Measurements from ENCODE around the gene ANAPC2.

The ANAPC2 gene

DNA sequence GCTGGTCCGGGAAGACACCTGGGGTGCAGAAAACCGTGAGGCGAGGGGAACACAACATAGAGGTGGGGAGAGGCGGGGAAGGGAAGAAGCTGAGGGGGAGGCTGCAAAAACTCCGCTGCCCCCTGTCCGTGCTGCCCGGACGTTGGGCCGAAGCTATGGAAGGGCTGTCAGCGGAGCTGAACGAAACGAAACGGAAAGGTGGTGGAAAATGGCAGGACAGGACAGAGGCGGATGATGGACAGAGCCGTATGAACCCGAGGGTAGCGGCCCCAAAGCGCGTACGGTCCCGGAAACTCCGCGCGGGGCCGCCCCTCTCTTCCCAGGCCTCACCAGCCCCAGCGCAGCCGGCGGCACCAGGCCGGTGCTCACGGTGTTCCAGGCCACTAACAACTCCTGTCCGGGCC is 272 bp downstream of the ANAPC2 start:
- Histone ChIP-seq H3K27me3 (replicated peaks; ENCODE audit: insufficient read depth, low read length) (no peaks in the 10 kb centered on the region), H3K4me2 (ENCODE audit: low read depth, low read length) (peak overlapping the region; percentile 91), H4K20me1 (ENCODE audit: insufficient read depth, low read length) (no peaks in the 10 kb centered on the region), H3K4me3 (ENCODE audit: low read length) (peak overlapping the region; percentile 98), H3F3A (ENCODE audit: insufficient read depth, low read length) (peaks cover 19% of the 10 kb centered on the region), H3K27ac (ENCODE audit: low read length) (peak overlapping the region; percentile 94; the same call in 1 of the 2 replicates), H3K36me3 (replicated peaks; ENCODE audit: insufficient read depth, low read length) (no peaks in the 10 kb centered on the region), H3K9me3 (replicated peaks; ENCODE audit: insufficient read depth, low read length) (no peaks in the 10 kb centered on the region), H3K79me2 (ENCODE audit: low read length) (peaks cover 59% of the 10 kb centered on the region), H3K9me2 (replicated peaks; ENCODE audit: insufficient read depth, low read length) (no peaks in the 10 kb centered on the region), H3K9ac (ENCODE audit: low read length) (peak overlapping the region; percentile 93), H2AFZ (ENCODE audit: low read length) (peak overlapping the region; percentile 93), H3K4me1 (ENCODE audit: low read length) (peaks cover 17% of the 10 kb centered on the region)
- no peak for TF ChIP-seq EZH2phosphoT487 (IDR thresholded peaks at IDR 0.05; ENCODE audit: low read length)
- TF ChIP-seq, protein P1, sequence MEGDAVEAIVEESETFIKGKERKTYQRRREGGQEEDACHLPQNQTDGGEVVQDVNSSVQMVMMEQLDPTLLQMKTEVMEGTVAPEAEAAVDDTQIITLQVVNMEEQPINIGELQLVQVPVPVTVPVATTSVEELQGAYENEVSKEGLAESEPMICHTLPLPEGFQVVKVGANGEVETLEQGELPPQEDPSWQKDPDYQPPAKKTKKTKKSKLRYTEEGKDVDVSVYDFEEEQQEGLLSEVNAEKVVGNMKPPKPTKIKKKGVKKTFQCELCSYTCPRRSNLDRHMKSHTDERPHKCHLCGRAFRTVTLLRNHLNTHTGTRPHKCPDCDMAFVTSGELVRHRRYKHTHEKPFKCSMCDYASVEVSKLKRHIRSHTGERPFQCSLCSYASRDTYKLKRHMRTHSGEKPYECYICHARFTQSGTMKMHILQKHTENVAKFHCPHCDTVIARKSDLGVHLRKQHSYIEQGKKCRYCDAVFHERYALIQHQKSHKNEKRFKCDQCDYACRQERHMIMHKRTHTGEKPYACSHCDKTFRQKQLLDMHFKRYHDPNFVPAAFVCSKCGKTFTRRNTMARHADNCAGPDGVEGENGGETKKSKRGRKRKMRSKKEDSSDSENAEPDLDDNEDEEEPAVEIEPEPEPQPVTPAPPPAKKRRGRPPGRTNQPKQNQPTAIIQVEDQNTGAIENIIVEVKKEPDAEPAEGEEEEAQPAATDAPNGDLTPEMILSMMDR (IDR thresholded peaks at IDR 0.05; ENCODE audit: low read length) = no peak
- TF ChIP-seq EZH2 (optimal IDR thresholded peaks at IDR 0.05; ENCODE audit: low read depth, low read length) = no peak
- DNase-seq = no peak

DNA sequence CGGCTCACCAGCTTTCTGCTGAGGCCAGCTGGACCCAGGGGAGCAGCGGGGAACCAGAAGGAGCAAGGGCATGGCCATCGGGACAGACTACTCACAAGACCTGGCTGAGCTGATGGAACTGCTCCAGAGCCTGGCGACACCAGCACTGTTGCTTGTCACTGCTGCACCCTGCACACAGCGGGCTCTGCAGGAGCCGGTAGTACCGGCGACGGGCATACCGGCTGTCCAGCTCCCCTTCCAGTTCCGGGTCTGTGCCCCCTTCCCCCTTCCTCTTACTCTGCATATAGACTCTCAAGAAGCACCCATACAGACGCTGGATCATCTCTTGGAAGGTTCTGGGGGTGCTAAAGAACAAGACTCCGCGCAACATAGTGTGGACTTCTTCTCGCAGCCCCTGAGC is 974 bp downstream of the ANAPC2 start:
- no peaks in the 10 kb centered on the region for H3K36me3 ChIP-seq (replicated peaks; ENCODE audit: insufficient read depth, low read length)

DNA sequence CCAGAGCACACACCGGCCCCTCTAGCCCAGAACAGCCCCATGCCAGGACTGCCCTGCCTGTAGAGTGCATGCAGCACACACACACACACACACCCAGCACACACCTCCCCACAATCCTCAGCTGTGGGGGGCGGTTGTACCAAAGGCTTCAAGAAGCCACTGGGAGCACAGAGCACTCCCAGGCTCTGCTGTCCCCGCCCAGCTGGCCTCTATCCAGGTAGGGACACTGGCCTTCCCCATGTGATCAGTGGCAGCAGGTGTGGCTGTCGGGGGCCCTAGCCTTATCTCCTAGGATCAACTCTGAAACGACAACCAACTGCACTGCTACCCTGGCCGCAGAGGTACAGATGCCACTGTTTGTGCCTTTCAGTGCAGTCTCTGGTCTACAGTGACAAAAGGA is 2.0 kb downstream of the ANAPC2 start:
- no peaks in the 10 kb centered on the region for H3K27me3 ChIP-seq (replicated peaks; ENCODE audit: insufficient read depth, low read length)
- H4K20me1 ChIP-seq (ENCODE audit: insufficient read depth, low read length) = no peaks in the 10 kb centered on the region
- peaks cover 19% of the 10 kb centered on the region for H3F3A ChIP-seq (ENCODE audit: insufficient read depth, low read length)
- H3K36me3 ChIP-seq (replicated peaks; ENCODE audit: insufficient read depth, low read length) = no peaks in the 10 kb centered on the region
- H3K9me3 ChIP-seq (replicated peaks; ENCODE audit: insufficient read depth, low read length) = no peaks in the 10 kb centered on the region
- H3K27ac ChIP-seq (ENCODE audit: low read length) = no peak overlapping the region
- DNase-seq = no peak
- H3K4me3 ChIP-seq (ENCODE audit: low read length) = no peak overlapping the region
- H2AFZ ChIP-seq (ENCODE audit: low read length) = no peak overlapping the region
- H3K4me1 ChIP-seq (ENCODE audit: low read length) = peaks cover 17% of the 10 kb centered on the region
- no peak overlapping the region for H3K4me2 ChIP-seq (ENCODE audit: low read depth, low read length)
- no peaks in the 10 kb centered on the region for H3K9me2 ChIP-seq (replicated peaks; ENCODE audit: insufficient read depth, low read length)
- no peak overlapping the region for H3K9ac ChIP-seq (ENCODE audit: low read length)
- H3K79me2 ChIP-seq (ENCODE audit: low read length) = peaks cover 59% of the 10 kb centered on the region
- TF ChIP-seq EZH2 (optimal IDR thresholded peaks at IDR 0.05; ENCODE audit: low read depth, low read length) (no peak), EZH2phosphoT487 (IDR thresholded peaks at IDR 0.05; ENCODE audit: low read length) (no peak)
- TF ChIP-seq, protein P1 (IDR thresholded peaks at IDR 0.05; ENCODE audit: low read length) = no peak

More for the DNA sequence above, 974 bp downstream of the ANAPC2 start:
- no peaks in the 10 kb centered on the region for H3K27me3 ChIP-seq (replicated peaks; ENCODE audit: insufficient read depth, low read length)
- H3K9ac ChIP-seq (ENCODE audit: low read length) = peak overlapping the region; percentile 93
- H3K79me2 ChIP-seq (ENCODE audit: low read length) = peaks cover 59% of the 10 kb centered on the region
- no peaks in the 10 kb centered on the region for H4K20me1 ChIP-seq (ENCODE audit: insufficient read depth, low read length)
- H3K4me2 ChIP-seq (ENCODE audit: low read depth, low read length) = peak overlapping the region; percentile 91
- no peaks in the 10 kb centered on the region for H3K9me2 ChIP-seq (replicated peaks; ENCODE audit: insufficient read depth, low read length)
- H3F3A ChIP-seq (ENCODE audit: insufficient read depth, low read length) = peaks cover 19% of the 10 kb centered on the region
- no peak for TF ChIP-seq EZH2phosphoT487 (IDR thresholded peaks at IDR 0.05; ENCODE audit: low read length)
- TF ChIP-seq, protein P1 (IDR thresholded peaks at IDR 0.05; ENCODE audit: low read length) = no peak
- no peak for TF ChIP-seq EZH2 (optimal IDR thresholded peaks at IDR 0.05; ENCODE audit: low read depth, low read length)
- peak overlapping the region; percentile 98 for H3K4me3 ChIP-seq (ENCODE audit: low read length)
- H3K4me1 ChIP-seq (ENCODE audit: low read length) = peaks cover 17% of the 10 kb centered on the region
- H2AFZ ChIP-seq (ENCODE audit: low read length) = no peak overlapping the region
- DNase-seq = no peak
- no peak overlapping the region for H3K27ac ChIP-seq (ENCODE audit: low read length)
- no peaks in the 10 kb centered on the region for H3K9me3 ChIP-seq (replicated peaks; ENCODE audit: insufficient read depth, low read length)

Data from MM.1S (cell line).